ENCODE measurements around the gene PTPRG.

The PTPRG gene

GRCh38 chr3:61580982-61581643 is 19.7 kb downstream of the PTPRG start:
- in situ Hi-C loops (cut with HindIII; ENCODE audit: low pct_unique_long_range_greater_than_20kb, low sequenced_read_pairs), result no loop called here
- DNase-seq (ENCODE audit: low read depth in 1 of 2, low spot score in 1 of 2), result no peak
- TF ChIP-seq JUND (IDR thresholded peaks at IDR 0.05; ENCODE audit: low read depth), result no peak

GRCh38 chr3:61582287-61582686 is 20.9 kb downstream of the PTPRG start:
- DNase-seq (ENCODE audit: low read depth in 1 of 2, low spot score in 1 of 2), result no peak
- no peak for TF ChIP-seq JUND (IDR thresholded peaks at IDR 0.05; ENCODE audit: low read depth)

GRCh38 chr3:61582846-61583245 is 21.5 kb downstream of the PTPRG start:
- no peak for TF ChIP-seq JUND (IDR thresholded peaks at IDR 0.05; ENCODE audit: low read depth)
- no peak for DNase-seq (ENCODE audit: low read depth in 1 of 2, low spot score in 1 of 2)
- in situ Hi-C loops (cut with HindIII; ENCODE audit: low pct_unique_long_range_greater_than_20kb, low sequenced_read_pairs), result no loop called here

More at GRCh38 chr3:61582287-61582686, 20.9 kb downstream of the PTPRG start:
- in situ Hi-C loops (cut with HindIII; ENCODE audit: low pct_unique_long_range_greater_than_20kb, low sequenced_read_pairs), result no loop called here

GRCh38 chr3:61583890-61584875 is 22.8 kb downstream of the PTPRG start:
- in situ Hi-C loops (cut with HindIII; ENCODE audit: low pct_unique_long_range_greater_than_20kb, low sequenced_read_pairs), result no loop called here
- no peak for TF ChIP-seq JUND (IDR thresholded peaks at IDR 0.05; ENCODE audit: low read depth)
- DNase-seq (ENCODE audit: low read depth in 1 of 2, low spot score in 1 of 2), result no peak

- in situ Hi-C loops (cut with HindIII; ENCODE audit: low pct_unique_long_range_greater_than_20kb, low sequenced_read_pairs), result no loop called here
- no peak for TF ChIP-seq JUND (IDR thresholded peaks at IDR 0.05; ENCODE audit: low read depth)
- DNase-seq (ENCODE audit: low read depth in 1 of 2, low spot score in 1 of 2), result no peak
Measured at GRCh38 chr3:61589856-61590255, 28.5 kb downstream of the PTPRG start.

GRCh38 chr3:61591300-61591699 is 29.9 kb downstream of the PTPRG start:
- in situ Hi-C loops (cut with HindIII; ENCODE audit: low pct_unique_long_range_greater_than_20kb, low sequenced_read_pairs), result no loop called here
- no peak for TF ChIP-seq JUND (IDR thresholded peaks at IDR 0.05; ENCODE audit: low read depth)
- DNase-seq (ENCODE audit: low read depth in 1 of 2, low spot score in 1 of 2), result no peak

- no peak for DNase-seq (ENCODE audit: low read depth in 1 of 2, low spot score in 1 of 2)
- TF ChIP-seq JUND (IDR thresholded peaks at IDR 0.05; ENCODE audit: low read depth), result no peak
- in situ Hi-C loops (cut with HindIII; ENCODE audit: low pct_unique_long_range_greater_than_20kb, low sequenced_read_pairs), result no loop called here
Measured at GRCh38 chr3:61593446-61594029, 32.2 kb downstream of the PTPRG start.

GRCh38 chr3:61594144-61594963 is 33.0 kb downstream of the PTPRG start:
- DNase-seq (ENCODE audit: low read depth in 1 of 2, low spot score in 1 of 2), result no peak
- in situ Hi-C loops (cut with HindIII; ENCODE audit: low pct_unique_long_range_greater_than_20kb, low sequenced_read_pairs), result no loop called here
- TF ChIP-seq JUND (IDR thresholded peaks at IDR 0.05; ENCODE audit: low read depth), result no peak

- no peak for DNase-seq (ENCODE audit: low read depth in 1 of 2, low spot score in 1 of 2)
- in situ Hi-C loops (cut with HindIII; ENCODE audit: low pct_unique_long_range_greater_than_20kb, low sequenced_read_pairs), result no loop called here
- TF ChIP-seq JUND (IDR thresholded peaks at IDR 0.05; ENCODE audit: low read depth), result no peak
Measured at GRCh38 chr3:61594964-61595285, 33.6 kb downstream of the PTPRG start.

- in situ Hi-C loops (cut with HindIII; ENCODE audit: low pct_unique_long_range_greater_than_20kb, low sequenced_read_pairs), result no loop called here
- no peak for DNase-seq (ENCODE audit: low read depth in 1 of 2, low spot score in 1 of 2)
- TF ChIP-seq JUND (IDR thresholded peaks at IDR 0.05; ENCODE audit: low read depth), result no peak
Measured at GRCh38 chr3:61595288-61595687, 33.9 kb downstream of the PTPRG start.

GRCh38 chr3:61595826-61596225 is 34.5 kb downstream of the PTPRG start:
- TF ChIP-seq JUND (IDR thresholded peaks at IDR 0.05; ENCODE audit: low read depth), result no peak
- in situ Hi-C loops (cut with HindIII; ENCODE audit: low pct_unique_long_range_greater_than_20kb, low sequenced_read_pairs), result no loop called here
- no peak for DNase-seq (ENCODE audit: low read depth in 1 of 2, low spot score in 1 of 2)

- DNase-seq (ENCODE audit: low read depth in 1 of 2, low spot score in 1 of 2), result no peak
- no peak for TF ChIP-seq JUND (IDR thresholded peaks at IDR 0.05; ENCODE audit: low read depth)
- in situ Hi-C loops (cut with HindIII; ENCODE audit: low pct_unique_long_range_greater_than_20kb, low sequenced_read_pairs), result no loop called here
Measured at GRCh38 chr3:61597906-61598305, 36.5 kb downstream of the PTPRG start.

Data from T47D (cell line).